ENCODE measurements around the gene BABAM2.

DNA sequence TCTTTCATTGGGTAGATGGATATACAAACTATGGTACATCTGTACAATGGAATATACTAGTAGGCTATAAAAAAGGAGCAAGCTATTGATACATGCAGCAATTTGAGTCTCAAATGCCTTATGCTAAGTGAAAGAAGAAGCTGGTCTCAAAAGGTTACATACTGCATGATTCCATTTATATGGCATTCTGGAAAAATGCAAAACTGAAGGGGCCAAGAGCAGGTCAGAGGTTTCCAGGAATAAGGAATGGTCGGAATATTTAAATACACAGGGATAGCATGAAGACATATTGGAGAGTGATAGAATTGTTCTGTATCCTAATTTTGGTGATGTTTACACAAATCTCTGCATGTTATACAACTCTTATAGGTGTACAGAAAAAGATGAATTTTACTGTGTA, 85.8 kb downstream of the BABAM2 start:
- TF ChIP-seq JUND (IDR thresholded peaks at IDR 0.05; ENCODE audit: low read depth, low read length) (no peak), CBFB (IDR thresholded peaks at IDR 0.05; ENCODE audit: low read depth) (no peak), RAD51 (IDR thresholded peaks at IDR 0.05) (no peak)
- TF ChIP-seq, protein P1, sequence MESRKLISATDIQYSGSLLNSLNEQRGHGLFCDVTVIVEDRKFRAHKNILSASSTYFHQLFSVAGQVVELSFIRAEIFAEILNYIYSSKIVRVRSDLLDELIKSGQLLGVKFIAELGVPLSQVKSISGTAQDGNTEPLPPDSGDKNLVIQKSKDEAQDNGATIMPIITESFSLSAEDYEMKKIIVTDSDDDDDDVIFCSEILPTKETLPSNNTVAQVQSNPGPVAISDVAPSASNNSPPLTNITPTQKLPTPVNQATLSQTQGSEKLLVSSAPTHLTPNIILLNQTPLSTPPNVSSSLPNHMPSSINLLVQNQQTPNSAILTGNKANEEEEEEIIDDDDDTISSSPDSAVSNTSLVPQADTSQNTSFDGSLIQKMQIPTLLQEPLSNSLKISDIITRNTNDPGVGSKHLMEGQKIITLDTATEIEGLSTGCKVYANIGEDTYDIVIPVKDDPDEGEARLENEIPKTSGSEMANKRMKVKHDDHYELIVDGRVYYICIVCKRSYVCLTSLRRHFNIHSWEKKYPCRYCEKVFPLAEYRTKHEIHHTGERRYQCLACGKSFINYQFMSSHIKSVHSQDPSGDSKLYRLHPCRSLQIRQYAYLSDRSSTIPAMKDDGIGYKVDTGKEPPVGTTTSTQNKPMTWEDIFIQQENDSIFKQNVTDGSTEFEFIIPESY (IDR thresholded peaks at IDR 0.05) = no peak
- TF ChIP-seq, protein P2, sequence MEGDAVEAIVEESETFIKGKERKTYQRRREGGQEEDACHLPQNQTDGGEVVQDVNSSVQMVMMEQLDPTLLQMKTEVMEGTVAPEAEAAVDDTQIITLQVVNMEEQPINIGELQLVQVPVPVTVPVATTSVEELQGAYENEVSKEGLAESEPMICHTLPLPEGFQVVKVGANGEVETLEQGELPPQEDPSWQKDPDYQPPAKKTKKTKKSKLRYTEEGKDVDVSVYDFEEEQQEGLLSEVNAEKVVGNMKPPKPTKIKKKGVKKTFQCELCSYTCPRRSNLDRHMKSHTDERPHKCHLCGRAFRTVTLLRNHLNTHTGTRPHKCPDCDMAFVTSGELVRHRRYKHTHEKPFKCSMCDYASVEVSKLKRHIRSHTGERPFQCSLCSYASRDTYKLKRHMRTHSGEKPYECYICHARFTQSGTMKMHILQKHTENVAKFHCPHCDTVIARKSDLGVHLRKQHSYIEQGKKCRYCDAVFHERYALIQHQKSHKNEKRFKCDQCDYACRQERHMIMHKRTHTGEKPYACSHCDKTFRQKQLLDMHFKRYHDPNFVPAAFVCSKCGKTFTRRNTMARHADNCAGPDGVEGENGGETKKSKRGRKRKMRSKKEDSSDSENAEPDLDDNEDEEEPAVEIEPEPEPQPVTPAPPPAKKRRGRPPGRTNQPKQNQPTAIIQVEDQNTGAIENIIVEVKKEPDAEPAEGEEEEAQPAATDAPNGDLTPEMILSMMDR (IDR thresholded peaks at IDR 0.05 in 2 of 3, conservative IDR thresholded peaks at IDR 0.05 in 1 of 3; ENCODE audit: control insufficient read depth in 2 of 3, extremely low read depth in 1 of 3, insufficient read depth in 1 of 3, low read depth in 3 of 3, low read length in 3 of 3) = no peak
